ENCODE data around the gene PIP5KL1. TPM values are rescaled to one million over a fixed set of nuclear protein-coding genes. Genes with fewer than 3 reads are reported as not detected.

Gene PIP5KL1
- total RNA-seq, 3 donors from 2014 or later = 0.58 to 1.9 (median 1.1) TPM

- peaks cover 24% of the 10 kb centered on the region for H3K4me1 ChIP-seq (ENCODE audit: low read depth)
- H3K36me3 ChIP-seq (ENCODE audit: low read depth) = no peaks in the 10 kb centered on the region
- no peak overlapping the region for H3K4me3 ChIP-seq
- no peaks in the 10 kb centered on the region for H3K9me3 ChIP-seq
- TF ChIP-seq, protein P1, sequence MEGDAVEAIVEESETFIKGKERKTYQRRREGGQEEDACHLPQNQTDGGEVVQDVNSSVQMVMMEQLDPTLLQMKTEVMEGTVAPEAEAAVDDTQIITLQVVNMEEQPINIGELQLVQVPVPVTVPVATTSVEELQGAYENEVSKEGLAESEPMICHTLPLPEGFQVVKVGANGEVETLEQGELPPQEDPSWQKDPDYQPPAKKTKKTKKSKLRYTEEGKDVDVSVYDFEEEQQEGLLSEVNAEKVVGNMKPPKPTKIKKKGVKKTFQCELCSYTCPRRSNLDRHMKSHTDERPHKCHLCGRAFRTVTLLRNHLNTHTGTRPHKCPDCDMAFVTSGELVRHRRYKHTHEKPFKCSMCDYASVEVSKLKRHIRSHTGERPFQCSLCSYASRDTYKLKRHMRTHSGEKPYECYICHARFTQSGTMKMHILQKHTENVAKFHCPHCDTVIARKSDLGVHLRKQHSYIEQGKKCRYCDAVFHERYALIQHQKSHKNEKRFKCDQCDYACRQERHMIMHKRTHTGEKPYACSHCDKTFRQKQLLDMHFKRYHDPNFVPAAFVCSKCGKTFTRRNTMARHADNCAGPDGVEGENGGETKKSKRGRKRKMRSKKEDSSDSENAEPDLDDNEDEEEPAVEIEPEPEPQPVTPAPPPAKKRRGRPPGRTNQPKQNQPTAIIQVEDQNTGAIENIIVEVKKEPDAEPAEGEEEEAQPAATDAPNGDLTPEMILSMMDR (IDR thresholded peaks at IDR 0.05) = no peak
- no peak for DNase-seq
- ATAC-seq = no peak
- intact Hi-C loops (cut with DNase I, micrococcal nuclease) = loop anchor here in 1 of 2 donors (10.0 kb wide), 1 partner anchor 335 kb away; no protein-coding TSS in a partner anchor
These were observed 975 bp downstream of the PIP5KL1 start for GRCh38 chr9:127929625-127929979.

DNA sequence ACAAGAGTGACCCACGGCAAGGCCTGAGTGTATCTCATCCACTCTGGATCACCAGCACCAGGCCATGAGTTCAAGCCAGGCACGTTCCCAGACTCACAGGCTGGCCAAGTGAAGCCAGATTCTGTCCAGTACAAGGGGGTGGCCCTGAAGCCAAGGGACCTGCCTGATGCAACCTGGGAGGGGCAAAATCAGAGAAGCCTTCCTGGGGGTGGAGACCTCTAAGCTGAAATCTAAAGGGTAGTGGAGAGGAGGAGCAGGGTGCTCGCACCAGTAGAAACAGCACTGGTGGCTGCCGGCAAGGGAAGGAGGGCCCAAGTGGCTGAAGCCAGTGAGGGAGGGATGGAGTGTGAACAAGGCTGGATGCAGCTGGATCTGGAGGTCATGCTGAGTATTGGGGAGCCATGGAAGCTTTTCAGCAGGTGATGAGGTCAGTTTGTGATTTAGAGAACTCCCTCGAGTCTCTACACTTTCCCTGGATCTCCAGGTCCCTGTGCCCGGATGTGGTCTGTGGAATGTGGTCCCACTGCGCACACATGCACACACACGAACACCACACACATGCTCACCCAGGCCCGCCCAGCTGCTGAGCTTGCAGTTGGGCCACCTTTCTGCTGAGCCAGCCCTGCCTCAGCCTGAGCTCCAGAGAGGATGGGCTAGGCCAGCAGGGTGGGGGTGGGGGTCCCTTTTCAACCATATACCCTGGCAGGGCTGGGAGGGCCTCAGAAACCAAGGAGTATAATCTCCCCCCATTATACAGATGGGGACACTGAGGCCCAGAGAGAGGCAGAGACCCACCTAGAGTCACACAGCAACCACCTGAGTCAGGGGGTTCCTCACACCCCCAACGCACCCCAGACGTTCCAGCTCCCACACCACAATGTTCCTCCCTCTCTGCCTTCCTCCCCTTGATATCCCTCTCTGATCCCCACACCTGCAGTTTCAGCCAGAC, 1.6 kb downstream of the PIP5KL1 start:
- DNase-seq (no peak), ATAC-seq (no peak)
- intact Hi-C loops (cut with DNase I, micrococcal nuclease) = loop anchor here in 1 of 2 donors (10.0 kb wide), 1 partner anchor 334 kb away; no protein-coding TSS in a partner anchor
- TF ChIP-seq, protein P1 (IDR thresholded peaks at IDR 0.05) = no peak
- H3K36me3 ChIP-seq (ENCODE audit: low read depth) = no peaks in the 10 kb centered on the region
- peaks cover 24% of the 10 kb centered on the region for H3K4me1 ChIP-seq (ENCODE audit: low read depth)
- H3K9me3 ChIP-seq = no peaks in the 10 kb centered on the region
- H3K4me3 ChIP-seq = no peak overlapping the region

- peak in 1 of 3 donors; percentile 67 for DNase-seq
- intact Hi-C loops (cut with DNase I, micrococcal nuclease) = loop anchor here in 1 of 2 donors (10.0 kb wide), 1 partner anchor 333 kb away; no protein-coding TSS in a partner anchor
- no peak overlapping the region for H3K4me3 ChIP-seq
- TF ChIP-seq, protein P1 (IDR thresholded peaks at IDR 0.05) = no peak
- no peaks in the 10 kb centered on the region for H3K36me3 ChIP-seq (ENCODE audit: low read depth)
- peak; percentile 58 for ATAC-seq
- peaks cover 24% of the 10 kb centered on the region for H3K4me1 ChIP-seq (ENCODE audit: low read depth)
- H3K9me3 ChIP-seq = no peaks in the 10 kb centered on the region
These were observed 2.4 kb downstream of the PIP5KL1 start for GRCh38 chr9:127927988-127928675.

DNA sequence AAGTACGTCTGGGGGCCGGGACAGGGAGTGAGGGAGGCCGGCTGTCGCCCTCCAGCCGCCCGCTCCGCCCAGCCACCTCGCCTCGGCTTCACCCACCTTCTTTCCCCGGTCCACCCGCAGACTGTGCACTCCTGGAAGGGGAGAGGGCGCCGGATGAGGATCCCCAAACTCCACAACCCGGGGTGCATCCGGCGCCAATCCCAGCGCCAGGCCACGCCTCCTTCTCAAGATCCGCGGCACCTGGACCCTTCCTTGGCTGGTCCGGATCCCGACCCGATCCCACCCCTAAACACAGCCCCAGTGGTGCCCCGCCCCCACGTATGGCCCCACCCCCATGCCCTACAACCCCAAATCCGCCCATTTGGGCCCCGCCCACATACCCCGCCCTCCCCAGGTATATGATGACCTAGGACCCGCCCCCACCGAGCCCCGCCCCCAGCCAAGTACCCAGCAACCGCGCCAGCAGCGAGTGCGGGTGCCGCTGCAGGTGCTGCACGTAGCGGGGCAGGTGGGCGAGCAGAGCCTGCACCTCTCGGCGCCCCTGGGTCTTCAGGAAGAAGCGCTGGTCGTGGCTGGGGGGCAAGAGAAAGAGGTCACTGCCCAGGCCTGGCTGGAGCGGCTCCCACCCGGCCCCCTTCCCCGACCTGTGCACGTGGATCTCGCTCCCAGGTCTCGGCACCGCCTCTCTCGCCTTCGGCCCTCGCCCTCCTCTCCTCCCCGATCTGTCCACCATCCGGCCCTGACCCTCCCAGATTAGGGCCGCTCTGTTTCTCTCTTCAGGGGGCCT, 3.2 kb downstream of the PIP5KL1 start:
- TF ChIP-seq, protein P1 (IDR thresholded peaks at IDR 0.05) = no peak
- ATAC-seq (peak; percentile 74), DNase-seq (peak; percentile 86 to 91 (median 89))
- H3K36me3 ChIP-seq (ENCODE audit: low read depth) = no peaks in the 10 kb centered on the region
- H3K4me1 ChIP-seq (ENCODE audit: low read depth) = peaks cover 24% of the 10 kb centered on the region
- no peaks in the 10 kb centered on the region for H3K9me3 ChIP-seq
- intact Hi-C loops (cut with DNase I, micrococcal nuclease) = loop anchor here in 1 of 2 donors (10.0 kb wide), 1 partner anchor 333 kb away; no protein-coding TSS in a partner anchor
- no peak overlapping the region for H3K4me3 ChIP-seq

DNA sequence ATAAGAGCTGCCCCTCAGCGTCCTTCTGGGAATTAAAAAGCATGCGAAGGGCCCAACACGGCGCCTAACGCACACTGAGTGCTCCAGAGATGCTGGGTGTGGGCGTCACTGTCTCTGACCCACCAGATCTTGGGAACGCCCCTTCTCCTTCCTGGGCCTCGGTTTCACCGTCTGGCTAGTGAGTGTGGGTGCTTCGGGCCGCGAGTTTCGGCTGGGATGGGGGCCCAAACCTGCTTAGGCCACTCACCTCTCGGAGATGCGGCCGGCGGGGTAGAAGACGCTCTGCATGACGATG, 3.7 kb downstream of the PIP5KL1 start:
- DNase-seq (no peak), ATAC-seq (no peak)
- intact Hi-C loops (cut with DNase I, micrococcal nuclease) = loop anchor here in 1 of 2 donors (10.0 kb wide), 1 partner anchor 332 kb away; no protein-coding TSS in a partner anchor
- Histone ChIP-seq H3K36me3 (ENCODE audit: low read depth) (no peaks in the 10 kb centered on the region), H3K4me1 (ENCODE audit: low read depth) (peaks cover 26% of the 10 kb centered on the region), H3K4me3 (no peak overlapping the region), H3K9me3 (no peaks in the 10 kb centered on the region)
- TF ChIP-seq, protein P1 (IDR thresholded peaks at IDR 0.05) = no peak

All from mucosa of descending colon (tissue), 3 donors.